ENCODE results near the gene CPT2. TPM values are rescaled to one million over a fixed set of nuclear protein-coding genes. Genes with fewer than 3 reads are reported as not detected.

The CPT2 gene
- total and polyA plus RNA-seq, 9 of the 15 experiments (the other 6 are each of a cell fraction or from before 2014, with no cell fraction given): 7.6 to 25.1 (median 16.8) TPM

DNA sequence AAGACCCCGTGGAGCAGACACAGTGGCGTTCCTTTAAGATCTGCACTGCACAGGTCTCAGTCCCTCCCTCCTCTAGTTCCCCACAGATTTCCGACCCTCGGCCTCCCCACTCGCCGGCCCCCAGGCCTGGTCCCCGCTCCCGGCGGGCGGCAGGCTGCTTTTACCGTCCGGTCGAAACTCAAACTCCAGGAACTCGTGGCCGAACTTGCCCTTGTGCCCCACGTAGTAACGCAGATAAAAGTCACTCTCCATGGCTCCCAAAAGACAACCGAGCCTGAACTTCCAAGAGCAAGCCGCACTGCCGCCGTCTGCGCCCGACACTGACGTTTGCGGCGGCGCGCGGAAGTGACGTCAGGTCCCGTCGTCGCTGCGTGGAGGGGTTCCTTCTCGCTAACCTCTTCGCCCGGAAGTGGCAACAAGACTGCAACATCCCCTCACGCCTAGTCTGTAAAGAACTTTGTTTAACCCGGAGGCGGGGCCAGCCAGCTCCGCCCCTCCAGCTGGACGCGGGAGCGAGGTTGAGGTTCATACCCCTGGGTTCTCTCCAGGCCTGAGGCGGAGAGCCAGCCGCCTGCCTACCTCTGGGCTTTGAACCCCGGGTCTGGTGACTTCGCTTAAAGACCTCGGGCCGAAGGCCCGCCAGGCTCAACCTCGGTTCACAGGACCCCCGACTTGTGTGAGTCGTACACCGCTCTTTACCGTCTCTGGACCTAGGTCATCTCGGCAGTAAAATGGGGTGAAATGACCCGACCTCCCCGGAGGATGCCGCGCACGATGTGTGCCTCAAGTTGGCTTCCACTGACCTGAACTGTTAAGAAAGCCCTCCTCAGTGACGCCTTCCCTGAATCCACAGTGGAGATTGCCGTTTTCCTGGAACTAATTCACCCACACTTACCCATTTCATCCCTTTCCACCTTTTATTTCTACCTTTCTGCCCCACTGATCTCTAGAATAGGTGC lies 41.9 kb downstream of the CPT2 start, which contains the start of gene MAGOH (continued):
- TF ChIP-seq ZNF76 (CRISPR knock-in tag; IDR thresholded peaks at IDR 0.05; ENCODE audit: borderline replicate concordance) (no peak), TRIM28 (IDR thresholded peaks at IDR 0.05) (peak; percentile 87), CREM (IDR thresholded peaks at IDR 0.05; ENCODE audit: low read depth) (peak; percentile 100), BRD4 (IDR thresholded peaks at IDR 0.05) (peak; percentile 8; the same call in 1 of the 2 replicates), CSDE1 (IDR thresholded peaks at IDR 0.05) (peak in 1 of 2 experiments; percentile 95; a peak in 2 of 4 replicates), RBBP5 (IDR thresholded peaks at IDR 0.05; ENCODE audit: borderline replicate concordance, insufficient read depth, low read length, poor library complexity, severe bottlenecking) (peak; percentile 94), MCM2 (IDR thresholded peaks at IDR 0.05; ENCODE audit: low read depth) (no peak), HNRNPLL (IDR thresholded peaks at IDR 0.05; ENCODE audit: low read depth, low read length, poor library complexity, severe bottlenecking) (peak; percentile 52), SIX5 (IDR thresholded peaks at IDR 0.05; ENCODE audit: borderline replicate concordance in 1 of 2, insufficient read depth in 1 of 2, low read depth in 1 of 2, low read length in 2 of 2) (peak; percentile 24 to 31; a peak in 2 of 4 replicates), MAFF (IDR thresholded peaks at IDR 0.05; ENCODE audit: low read length) (no peak), ZNF133 (CRISPR knock-in tag; IDR thresholded peaks at IDR 0.05) (no peak), ZKSCAN8 (CRISPR knock-in tag; IDR thresholded peaks at IDR 0.05) (no peak), NONO (IDR thresholded peaks at IDR 0.05; ENCODE audit: low read depth in 2 of 2, low read length in 1 of 2) (peak in 1 of 2 experiments; percentile 16; a peak in 1 of 4 replicates), SETDB1 (IDR thresholded peaks at IDR 0.05; ENCODE audit: low read length) (no peak)
- TF ChIP-seq, protein P1, sequence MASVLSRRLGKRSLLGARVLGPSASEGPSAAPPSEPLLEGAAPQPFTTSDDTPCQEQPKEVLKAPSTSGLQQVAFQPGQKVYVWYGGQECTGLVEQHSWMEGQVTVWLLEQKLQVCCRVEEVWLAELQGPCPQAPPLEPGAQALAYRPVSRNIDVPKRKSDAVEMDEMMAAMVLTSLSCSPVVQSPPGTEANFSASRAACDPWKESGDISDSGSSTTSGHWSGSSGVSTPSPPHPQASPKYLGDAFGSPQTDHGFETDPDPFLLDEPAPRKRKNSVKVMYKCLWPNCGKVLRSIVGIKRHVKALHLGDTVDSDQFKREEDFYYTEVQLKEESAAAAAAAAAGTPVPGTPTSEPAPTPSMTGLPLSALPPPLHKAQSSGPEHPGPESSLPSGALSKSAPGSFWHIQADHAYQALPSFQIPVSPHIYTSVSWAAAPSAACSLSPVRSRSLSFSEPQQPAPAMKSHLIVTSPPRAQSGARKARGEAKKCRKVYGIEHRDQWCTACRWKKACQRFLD (CRISPR knock-in tag; IDR thresholded peaks at IDR 0.05): peak; percentile 84
- TF ChIP-seq, protein P2, sequence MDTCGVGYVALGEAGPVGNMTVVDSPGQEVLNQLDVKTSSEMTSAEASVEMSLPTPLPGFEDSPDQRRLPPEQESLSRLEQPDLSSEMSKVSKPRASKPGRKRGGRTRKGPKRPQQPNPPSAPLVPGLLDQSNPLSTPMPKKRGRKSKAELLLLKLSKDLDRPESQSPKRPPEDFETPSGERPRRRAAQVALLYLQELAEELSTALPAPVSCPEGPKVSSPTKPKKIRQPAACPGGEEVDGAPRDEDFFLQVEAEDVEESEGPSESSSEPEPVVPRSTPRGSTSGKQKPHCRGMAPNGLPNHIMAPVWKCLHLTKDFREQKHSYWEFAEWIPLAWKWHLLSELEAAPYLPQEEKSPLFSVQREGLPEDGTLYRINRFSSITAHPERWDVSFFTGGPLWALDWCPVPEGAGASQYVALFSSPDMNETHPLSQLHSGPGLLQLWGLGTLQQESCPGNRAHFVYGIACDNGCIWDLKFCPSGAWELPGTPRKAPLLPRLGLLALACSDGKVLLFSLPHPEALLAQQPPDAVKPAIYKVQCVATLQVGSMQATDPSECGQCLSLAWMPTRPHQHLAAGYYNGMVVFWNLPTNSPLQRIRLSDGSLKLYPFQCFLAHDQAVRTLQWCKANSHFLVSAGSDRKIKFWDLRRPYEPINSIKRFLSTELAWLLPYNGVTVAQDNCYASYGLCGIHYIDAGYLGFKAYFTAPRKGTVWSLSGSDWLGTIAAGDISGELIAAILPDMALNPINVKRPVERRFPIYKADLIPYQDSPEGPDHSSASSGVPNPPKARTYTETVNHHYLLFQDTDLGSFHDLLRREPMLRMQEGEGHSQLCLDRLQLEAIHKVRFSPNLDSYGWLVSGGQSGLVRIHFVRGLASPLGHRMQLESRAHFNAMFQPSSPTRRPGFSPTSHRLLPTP (IDR thresholded peaks at IDR 0.05; ENCODE audit: borderline replicate concordance, extremely low read depth, insufficient read length): no peak
- TF ChIP-seq, protein P3, sequence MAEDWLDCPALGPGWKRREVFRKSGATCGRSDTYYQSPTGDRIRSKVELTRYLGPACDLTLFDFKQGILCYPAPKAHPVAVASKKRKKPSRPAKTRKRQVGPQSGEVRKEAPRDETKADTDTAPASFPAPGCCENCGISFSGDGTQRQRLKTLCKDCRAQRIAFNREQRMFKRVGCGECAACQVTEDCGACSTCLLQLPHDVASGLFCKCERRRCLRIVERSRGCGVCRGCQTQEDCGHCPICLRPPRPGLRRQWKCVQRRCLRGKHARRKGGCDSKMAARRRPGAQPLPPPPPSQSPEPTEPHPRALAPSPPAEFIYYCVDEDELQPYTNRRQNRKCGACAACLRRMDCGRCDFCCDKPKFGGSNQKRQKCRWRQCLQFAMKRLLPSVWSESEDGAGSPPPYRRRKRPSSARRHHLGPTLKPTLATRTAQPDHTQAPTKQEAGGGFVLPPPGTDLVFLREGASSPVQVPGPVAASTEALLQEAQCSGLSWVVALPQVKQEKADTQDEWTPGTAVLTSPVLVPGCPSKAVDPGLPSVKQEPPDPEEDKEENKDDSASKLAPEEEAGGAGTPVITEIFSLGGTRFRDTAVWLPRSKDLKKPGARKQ (CRISPR knock-in tag; IDR thresholded peaks at IDR 0.05): peak; percentile 80; the same call in 1 of the 2 replicates
- TF ChIP-seq, protein P4, sequence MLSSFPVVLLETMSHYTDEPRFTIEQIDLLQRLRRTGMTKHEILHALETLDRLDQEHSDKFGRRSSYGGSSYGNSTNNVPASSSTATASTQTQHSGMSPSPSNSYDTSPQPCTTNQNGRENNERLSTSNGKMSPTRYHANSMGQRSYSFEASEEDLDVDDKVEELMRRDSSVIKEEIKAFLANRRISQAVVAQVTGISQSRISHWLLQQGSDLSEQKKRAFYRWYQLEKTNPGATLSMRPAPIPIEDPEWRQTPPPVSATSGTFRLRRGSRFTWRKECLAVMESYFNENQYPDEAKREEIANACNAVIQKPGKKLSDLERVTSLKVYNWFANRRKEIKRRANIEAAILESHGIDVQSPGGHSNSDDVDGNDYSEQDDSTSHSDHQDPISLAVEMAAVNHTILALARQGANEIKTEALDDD (IDR thresholded peaks at IDR 0.05): peak; percentile 70; the same call in 1 of the 2 replicates
- TF ChIP-seq, protein P5, sequence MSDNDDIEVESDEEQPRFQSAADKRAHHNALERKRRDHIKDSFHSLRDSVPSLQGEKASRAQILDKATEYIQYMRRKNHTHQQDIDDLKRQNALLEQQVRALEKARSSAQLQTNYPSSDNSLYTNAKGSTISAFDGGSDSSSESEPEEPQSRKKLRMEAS (CRISPR knock-in tag; IDR thresholded peaks at IDR 0.05): peak; percentile 68; the same call in 1 of the 2 replicates
